Astrocyte (in vitro differentiated cells and primary cell): Measurements from ENCODE around the gene NPIPA5.
"Not testable (repeated sequence)": the region's sequence is repeated elsewhere in the genome, so short reads cannot be mapped to it uniquely, and the experiment has no call there.

Source experiments
- EZH2 ChIP-seq: IDR thresholded peaks from 2 replicates; pipeline ENCODE4 v1.6.1; 2012; ENCODE audit warnings: mild to moderate bottlenecking, low read length, inconsistent platforms; ENCODE audit not compliant: insufficient read depth
- TF ChIP-seq, protein P1 (sequence below): IDR thresholded peaks from 2 replicates; pipeline ENCODE4 v1.5.1; 2011; ENCODE audit warnings: low read depth, mild to moderate bottlenecking, inconsistent platforms, low read length, moderate library complexity; ENCODE audit not compliant: insufficient read depth

DNA sequence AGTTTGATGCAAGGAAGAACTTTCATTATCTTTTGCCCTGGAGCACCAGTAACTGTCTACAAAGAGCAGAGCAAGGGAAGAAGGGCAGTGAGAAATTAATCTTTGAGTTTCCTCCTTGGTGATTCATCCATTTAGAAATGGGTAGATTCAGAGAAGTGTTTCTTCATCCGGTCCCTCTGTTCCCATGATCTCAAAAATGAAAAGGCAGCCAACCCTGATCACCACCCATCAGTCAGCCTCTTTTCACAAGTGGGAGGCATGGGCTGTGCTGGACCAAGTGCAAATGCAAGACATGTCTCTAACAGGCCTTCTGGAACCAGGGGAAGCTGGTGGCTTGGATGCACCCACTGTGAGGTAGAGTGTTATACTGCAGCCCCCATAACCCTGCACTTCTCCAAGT lies 35.8 kb downstream of the NPIPA5 start:
- TF ChIP-seq, protein P1, sequence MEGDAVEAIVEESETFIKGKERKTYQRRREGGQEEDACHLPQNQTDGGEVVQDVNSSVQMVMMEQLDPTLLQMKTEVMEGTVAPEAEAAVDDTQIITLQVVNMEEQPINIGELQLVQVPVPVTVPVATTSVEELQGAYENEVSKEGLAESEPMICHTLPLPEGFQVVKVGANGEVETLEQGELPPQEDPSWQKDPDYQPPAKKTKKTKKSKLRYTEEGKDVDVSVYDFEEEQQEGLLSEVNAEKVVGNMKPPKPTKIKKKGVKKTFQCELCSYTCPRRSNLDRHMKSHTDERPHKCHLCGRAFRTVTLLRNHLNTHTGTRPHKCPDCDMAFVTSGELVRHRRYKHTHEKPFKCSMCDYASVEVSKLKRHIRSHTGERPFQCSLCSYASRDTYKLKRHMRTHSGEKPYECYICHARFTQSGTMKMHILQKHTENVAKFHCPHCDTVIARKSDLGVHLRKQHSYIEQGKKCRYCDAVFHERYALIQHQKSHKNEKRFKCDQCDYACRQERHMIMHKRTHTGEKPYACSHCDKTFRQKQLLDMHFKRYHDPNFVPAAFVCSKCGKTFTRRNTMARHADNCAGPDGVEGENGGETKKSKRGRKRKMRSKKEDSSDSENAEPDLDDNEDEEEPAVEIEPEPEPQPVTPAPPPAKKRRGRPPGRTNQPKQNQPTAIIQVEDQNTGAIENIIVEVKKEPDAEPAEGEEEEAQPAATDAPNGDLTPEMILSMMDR = not testable (repeated sequence)
- TF ChIP-seq EZH2 = not testable (repeated sequence)
